Measurements from ENCODE around the gene PIK3R4.

PIK3R4 gene

DNA sequence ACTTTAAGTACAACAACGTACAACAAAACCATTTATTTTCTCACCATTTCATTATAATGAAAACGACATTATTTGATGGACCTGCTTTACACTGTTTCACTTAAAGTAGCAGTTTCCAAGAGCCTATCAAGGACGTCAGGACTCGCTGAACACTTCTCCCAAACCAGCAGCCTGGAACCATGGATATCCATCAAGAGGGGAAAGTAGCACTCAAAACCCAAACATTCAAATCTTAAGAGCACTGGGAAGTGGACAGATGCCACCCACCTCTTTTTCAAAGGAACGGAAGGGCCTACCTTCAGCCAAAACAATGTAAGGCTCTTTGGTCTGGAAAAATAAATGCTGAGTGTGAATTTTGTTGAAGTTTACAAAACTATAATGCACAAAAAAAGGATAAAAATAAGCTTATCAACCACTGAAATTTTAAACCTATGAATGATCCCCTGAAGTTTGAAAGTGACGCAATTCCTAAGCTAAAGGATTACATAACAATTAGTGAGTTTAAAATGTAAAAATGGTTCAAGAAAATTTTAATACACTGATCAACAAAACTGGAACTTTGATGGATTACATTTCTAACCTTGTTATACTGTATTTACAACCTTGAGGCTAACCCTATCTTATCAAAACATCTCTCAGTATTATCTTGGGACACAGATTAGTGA, 4.6 kb downstream of the PIK3R4 start:
- no peak for DNase-seq (ENCODE audit: low read depth)

DNA sequence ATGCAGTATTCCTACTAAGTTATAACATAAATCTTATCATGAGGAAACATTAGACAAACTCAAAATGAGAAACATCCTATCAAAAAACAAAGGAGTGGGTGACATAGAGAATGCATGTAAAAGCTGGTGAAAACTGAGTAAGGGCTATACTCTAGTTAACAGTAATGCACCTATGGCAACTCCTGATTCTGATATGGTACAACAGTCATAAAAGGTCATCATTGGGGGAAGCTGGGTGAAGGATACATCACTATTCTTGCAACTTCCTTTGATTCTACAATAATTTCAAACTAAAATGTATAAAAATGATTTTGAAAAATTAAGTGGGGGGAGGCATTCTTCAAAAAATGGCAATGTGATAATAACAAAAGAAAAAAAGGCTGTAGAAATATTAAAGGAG, 6.8 kb downstream of the PIK3R4 start:
- DNase-seq (ENCODE audit: low read depth) = no peak

DNA sequence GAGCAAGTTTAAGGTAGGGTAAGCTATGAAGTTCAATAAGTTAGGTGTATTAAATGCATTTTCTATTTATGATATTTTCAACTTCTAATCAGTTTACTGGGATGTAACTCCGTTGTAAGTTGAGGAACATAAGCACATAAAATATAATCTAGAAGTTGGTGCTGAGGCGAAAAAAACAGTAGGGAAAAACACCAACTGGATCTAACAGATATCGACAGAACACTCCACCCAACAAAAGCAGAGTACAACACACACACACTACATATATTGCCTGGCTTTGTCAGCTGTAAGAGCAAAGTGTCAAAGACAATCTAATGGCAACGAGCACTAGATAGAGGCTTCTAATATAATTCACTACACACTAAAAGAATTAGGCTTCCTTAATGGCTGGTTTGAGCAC, 8.4 kb downstream of the PIK3R4 start:
- no peak for DNase-seq (ENCODE audit: low read depth)

DNA sequence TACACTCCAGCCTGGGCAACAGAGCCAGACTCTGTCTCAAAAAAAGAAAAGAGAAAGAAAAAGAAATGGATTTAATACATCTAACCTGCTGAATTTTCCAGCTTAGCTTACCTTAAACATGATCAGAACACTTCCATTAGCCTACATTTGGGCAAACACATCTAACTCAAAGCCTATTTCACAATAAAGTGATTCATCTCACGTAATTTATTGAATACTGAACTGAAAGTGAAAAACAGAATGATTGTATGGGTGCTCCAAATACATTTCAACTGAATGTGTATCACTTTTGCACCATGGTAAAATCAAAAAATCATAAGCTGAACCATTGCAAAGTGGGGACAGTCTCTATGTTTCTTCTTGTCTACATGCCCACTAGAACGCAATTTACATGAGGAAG, 9.0 kb downstream of the PIK3R4 start:
- DNase-seq (ENCODE audit: low read depth) = no peak

DNA sequence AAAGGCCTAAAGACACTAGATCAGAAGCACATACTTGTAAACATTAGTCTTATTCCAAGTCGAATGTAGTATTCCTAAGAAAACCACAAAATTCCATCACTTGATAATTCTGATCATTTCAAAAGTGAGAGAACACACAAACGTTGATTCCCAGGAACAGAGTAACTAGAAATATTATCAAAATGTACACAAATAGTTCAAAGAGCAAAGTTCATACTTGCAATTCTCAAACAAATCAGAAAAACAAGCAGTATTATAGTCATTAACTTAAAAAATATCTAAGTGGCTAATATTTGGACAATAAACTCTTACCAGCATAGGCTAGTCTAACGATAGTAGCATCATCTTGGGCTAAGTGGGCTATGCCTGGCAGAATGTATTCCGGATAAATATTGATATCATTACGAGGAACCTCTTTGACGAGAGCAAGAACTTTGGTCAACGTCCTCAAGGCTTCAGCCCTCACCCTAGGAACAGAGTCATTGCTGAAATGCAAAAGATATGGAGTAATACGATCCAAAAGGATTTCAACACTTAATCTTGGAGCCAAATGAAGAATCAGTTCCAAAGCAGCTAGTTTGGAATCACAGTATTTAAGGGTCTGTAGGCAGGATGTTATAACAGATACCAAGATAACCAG, 13.3 kb downstream of the PIK3R4 start:
- no peak for DNase-seq (ENCODE audit: low read depth)

DNA sequence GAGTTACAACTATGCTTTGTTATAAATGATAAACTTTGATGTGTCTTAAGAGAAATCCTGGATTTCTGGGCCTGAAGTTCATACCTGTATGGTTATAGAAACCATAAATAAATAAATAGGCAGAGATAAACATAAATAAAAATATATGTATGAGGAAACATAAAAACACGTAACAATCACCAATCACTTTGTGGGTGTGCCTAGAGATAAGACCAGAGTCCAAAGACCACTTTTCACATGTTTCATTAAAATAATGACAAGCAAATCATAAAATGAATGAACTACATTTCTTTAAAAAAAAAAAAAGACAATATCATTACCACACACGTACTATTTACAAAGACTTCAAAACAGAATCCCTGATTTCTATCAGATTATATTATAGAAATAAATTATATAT, 14.1 kb downstream of the PIK3R4 start:
- no peak for DNase-seq (ENCODE audit: low read depth)

DNA sequence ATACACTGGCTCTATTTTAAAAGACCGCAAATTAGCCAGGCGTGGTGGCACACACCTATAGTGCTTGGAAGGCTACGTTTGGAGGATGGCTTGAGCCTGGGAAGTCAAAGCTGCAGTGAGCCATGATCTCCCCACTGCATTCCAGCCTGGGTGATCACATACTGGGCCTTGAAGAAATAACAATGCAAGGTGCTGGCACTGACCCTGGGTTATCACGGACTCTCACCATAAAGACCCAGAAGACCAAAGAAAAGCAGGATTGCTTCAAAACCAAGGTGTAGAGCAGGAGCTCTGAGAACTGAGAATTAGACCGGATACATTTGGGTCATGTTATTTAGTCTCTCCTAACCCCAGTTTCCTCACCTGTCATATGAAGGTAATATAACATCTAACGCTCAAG, 14.8 kb downstream of the PIK3R4 start:
- no peak for DNase-seq (ENCODE audit: low read depth)

DNA sequence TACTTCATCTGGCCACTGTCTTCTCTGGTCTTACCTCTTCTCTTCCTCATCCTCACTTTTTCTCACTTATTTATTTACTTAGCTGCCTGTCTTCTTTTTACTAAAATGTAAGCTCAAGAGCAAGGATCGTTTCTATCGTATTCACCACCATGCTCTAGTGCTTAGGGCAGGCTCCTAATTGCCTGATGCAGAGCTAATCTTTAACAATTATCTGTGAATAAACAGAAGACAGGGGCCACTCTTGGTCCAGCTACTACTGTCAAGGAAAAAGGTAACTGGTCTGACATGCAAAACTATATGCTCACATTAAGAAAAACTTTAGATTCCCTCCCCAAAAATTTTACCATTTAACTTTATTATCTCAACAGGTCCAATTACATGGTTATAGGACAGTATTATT, 17.5 kb downstream of the PIK3R4 start:
- no peak for DNase-seq (ENCODE audit: low read depth)

DNA sequence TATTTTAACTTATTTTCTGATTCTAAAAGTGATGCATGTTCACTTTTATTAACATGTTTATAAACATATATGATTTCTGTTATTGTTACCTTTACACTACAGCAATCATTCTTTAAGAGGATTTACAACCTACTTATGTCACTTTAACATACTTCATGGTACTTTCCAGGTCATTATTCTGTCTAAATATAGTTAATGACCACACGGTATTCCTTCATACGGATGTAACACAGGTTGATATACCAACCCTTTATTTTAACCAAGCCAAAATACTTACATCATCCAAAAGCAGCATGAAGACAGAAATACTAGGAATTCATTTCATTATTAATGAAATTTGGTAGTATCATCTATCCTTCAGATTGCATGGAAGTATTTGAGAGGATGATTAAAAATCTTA, 18.6 kb downstream of the PIK3R4 start:
- no peak for DNase-seq (ENCODE audit: low read depth)

DNA sequence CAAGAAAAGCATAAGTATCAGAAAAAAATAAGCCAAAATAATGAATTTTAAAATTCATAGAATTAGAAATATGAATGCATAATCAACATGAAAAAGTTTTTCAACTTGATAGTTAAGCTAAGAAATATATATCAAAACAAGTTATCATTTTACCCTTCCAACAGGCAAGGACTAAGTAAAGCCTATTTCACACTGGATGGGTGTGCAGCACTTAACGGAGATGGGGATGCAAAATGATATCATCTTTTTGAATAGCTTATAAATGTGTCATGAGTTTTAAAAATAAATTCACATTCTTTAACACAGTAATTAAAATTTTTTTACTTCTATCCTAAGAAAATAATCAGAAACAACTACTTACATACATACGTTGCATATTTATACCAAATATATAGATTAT, 20.9 kb downstream of the PIK3R4 start:
- no peak for DNase-seq (ENCODE audit: low read depth)

DNA sequence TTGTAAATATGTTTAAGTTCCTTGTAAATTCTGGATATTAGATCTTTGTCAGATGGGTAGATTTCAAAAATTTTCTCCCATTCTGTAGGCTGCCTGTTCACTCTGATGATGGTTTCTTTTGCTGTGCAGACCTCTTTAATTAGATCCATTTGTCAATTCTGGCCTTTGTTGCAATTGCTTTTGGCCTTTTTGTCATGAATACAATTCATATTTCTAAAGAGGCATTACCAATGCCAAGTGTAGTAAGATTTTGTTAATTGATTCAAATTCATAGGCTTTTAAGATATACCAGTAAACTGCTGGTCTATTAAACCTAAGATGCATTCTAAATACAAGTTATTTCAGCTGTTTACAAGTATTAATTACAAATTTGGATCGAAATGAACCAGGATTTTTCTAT, 31.0 kb downstream of the PIK3R4 start:
- no peak for DNase-seq (ENCODE audit: low read depth)

DNA sequence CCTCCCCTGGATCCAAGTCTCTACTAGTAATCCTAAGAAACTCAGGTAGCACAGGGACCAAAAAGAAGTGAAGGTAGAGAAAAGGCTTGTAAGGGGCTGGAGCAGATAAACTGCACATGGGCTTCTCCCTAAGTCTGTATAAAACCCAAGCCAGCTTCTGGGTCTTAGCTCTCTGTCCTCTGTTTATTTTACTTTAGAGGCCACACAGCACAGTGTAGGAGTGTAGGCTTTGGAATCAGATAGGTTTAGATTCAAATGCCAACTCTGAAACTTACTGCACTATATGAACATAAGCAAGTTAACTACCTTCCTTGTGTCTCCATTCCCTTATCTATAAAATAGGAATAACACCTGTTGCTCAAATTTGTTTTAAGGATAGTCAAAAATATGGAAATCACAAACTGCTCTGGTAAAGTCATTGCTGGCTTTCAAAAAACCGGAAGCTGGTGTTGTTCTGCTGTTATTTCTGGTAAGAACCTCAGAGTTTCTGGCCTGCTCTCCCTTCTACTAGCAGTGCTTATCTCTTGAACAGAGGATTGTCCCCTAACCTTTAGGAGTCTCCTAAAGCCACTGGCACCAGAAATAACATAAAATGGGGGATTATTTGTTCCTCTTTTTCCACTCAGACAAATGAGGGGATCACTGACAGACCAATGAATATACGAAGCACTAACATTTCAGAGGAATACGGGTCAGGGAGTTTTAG, 33.8 kb downstream of the PIK3R4 start:
- DNase-seq (ENCODE audit: low read depth) = no peak

DNA sequence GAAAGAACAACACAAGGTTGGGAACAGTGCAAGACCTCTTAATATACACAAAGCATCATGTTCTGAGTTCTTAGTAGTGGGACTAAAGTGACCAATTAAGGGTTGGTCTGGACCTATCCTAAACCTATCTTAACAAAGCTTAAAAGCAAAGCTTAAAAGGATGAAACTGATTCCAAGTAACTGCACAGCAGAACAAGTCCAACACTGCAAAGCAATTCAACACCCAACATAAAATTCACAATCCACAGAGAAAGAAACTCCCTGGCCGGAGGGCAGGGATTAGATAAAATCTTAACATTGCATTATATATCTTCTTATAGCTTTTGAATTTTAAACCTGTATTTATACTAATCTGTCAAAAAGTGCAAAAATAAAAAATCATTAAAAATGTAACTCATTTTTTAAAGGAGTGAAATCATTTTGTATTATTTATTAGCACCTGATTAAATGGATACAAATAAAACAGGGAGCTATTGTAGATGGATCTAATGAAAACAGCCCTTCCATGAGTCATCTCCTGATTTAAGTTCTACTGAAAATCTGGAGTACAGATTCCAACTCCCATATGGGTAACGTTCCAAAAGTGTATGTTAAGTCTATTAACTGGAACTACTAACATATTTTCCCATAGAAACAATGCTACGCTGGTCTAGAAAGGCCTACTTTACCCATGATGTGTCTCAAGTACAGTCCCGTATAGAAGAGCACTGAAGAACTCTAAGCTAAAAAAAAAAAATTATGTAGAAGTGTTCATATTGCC, 34.9 kb downstream of the PIK3R4 start:
- no peak for DNase-seq (ENCODE audit: low read depth)

DNA sequence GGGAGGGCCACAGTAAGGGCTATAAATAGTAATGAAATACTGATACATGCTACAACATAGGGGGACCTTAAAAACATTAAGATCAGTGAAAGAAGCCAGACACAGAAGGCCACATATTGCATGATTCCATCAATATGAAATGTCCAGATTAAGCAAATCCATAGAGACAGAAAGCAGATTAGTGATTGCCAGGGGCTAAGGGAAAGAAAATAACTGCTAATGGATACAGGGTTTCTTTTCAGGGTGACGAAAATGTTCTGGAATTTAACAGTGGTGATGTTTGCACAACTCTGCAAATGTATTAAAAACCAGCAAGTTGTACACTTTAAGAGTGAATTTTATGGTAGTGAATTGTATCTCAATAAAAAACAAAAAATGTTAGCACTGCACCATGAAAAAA, 37.0 kb downstream of the PIK3R4 start:
- DNase-seq (ENCODE audit: low read depth) = no peak

DNA sequence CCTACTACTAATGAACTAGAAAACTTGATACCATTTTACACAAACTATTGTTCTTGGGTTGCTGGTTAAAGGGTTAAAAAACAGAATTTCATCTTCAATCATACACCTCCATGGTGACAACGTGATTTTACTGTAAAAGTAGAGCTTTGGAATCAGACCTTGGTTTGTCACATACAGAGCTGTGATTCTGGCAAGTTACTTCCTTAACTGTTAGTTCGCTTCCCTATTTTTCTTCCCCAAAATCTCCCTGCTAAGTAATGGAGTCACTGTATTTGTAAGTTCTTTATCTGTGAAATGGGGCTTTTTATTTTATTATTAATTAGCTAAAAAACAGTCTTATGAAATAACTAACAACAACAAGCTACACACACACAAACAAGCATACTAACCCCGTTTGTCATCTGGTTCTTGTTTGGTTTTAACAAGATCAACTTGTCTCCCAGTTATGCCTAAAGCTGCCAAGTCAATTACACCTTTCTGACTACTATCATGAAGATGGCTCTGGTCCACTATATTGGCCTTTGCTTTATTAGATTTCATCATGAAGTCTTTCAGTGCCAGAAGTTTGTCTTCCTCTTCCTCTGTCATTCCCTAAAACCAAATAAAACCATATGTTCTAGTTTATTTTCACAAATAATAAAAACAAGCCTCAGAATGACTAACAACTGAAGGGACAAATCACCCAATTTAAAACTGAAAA, 38.6 kb downstream of the PIK3R4 start:
- no peak for DNase-seq (ENCODE audit: low read depth)

DNA sequence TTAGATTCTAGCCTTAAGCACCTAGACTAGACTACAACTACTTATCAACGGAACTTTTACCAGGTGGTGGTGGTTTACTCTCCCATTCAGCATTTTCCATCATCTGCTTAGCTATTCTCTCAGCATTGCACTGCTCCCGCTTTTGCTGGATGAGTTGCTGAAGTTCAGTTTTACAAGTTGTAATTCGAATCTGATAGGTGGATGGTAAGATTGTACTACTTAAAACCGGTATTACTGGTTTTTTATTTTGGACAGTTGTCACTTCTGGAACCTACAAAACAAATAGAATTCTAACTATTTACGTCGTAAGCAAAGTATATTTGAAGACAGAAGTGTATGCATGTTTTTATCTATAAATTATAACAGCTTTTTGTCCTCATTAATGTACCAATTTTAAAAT, 41.1 kb downstream of the PIK3R4 start:
- DNase-seq (ENCODE audit: low read depth) = no peak

DNA sequence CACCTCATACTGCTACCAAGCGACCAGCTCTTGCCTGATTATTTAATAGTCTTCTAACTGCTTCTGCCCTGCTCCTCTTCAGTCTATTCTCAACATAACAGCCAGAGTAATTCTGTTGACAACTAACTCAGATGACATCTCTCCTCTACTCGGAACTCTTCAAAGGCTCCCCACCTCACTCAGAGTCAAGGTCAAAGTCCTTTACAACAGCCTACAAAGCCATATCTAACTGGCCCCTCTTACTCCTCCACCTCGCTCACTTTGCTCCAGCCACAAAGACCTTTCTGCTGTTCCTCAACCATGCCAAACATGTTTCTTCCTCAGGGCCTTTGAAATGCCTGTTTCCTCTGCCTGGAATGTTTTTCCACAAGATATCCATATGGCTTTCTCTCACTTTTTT, 43.6 kb downstream of the PIK3R4 start:
- no peak for DNase-seq (ENCODE audit: low read depth)

DNA sequence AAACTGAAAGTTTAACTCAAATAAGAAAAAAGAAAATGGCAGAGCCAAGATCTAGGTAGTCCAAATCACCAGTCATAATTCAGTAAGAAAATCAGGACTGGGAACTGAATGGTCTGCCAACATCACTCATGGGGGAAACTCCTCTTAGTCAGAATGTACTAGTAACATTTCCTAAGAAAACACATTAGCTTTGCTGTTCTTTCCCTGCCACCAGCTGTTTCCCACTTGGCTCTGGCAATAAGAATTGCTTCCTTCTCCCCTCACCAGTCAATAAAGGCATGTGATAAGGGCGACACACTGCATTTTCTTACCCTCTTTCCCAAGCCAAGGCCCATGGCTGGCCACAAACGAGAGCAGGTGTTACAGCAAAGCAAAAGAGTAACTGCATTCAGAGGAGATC, 46.1 kb downstream of the PIK3R4 start:
- DNase-seq (ENCODE audit: low read depth) = no peak

DNA sequence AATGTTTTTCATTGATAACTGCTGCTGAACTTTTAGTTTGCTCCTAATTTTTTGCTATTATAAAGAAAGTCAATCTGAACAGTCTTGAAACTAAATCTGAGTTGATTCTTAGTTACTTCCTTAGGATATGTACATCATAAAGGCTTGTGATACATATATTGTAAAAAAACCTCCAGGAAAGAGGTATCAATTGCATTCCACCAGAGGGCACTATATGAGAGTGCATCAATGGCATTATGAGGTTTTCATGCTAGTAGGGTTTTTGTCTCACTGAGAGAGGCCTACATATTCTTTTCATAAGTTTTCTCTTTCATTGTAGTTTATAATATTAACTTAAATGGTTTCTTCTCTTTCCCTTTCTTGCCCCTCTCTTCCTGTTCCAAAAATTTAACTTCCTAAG, 46.9 kb downstream of the PIK3R4 start:
- DNase-seq (ENCODE audit: low read depth) = no peak

DNA sequence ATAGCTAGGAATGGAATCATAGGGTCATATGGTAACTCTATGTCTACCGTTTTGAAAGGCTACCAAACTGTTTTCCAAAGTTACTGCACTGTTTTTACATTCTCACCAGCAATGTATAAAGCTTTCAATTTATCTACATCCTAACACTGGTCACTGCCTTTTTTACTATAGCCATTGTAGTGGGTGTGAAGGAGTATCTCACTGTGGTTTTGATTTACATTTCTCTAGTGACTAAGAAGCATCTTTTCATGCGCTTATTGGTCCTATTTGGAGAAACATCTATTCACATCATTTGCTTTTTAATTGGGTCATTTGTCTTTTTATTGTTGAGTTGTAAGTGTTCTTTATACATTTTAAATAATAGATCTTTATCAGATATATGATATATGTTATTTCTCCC, 53.3 kb downstream of the PIK3R4 start:
- no peak for DNase-seq (ENCODE audit: low read depth)

DNA sequence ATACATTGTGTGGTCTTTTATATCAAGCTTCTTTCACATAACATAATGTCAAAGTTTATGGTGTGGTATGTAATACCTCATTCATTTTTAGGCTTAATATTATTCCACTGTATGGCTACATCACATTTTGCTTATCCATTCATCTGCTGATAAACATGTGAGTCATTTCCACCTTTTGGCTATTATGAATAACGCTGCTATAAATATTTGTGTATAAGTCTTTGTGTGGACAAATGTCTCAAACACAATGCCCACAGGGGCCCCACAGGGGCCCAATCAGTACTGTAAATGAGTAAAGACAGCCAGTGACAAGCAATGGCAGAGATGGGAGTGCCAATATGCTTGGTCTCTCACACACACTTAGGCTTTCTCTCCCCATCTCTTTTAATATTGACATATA, 54.2 kb downstream of the PIK3R4 start:
- no peak for DNase-seq (ENCODE audit: low read depth)

All from CMK (cell line).